ENCODE data around the gene SNRNP200. TPM values are rescaled to one million over a fixed set of nuclear protein-coding genes. Genes with fewer than 3 reads are reported as not detected.

Gene SNRNP200
- total and polyA plus RNA-seq, 3 donors from 2014 or later, result 165 to 202 (median 181) TPM

DNA sequence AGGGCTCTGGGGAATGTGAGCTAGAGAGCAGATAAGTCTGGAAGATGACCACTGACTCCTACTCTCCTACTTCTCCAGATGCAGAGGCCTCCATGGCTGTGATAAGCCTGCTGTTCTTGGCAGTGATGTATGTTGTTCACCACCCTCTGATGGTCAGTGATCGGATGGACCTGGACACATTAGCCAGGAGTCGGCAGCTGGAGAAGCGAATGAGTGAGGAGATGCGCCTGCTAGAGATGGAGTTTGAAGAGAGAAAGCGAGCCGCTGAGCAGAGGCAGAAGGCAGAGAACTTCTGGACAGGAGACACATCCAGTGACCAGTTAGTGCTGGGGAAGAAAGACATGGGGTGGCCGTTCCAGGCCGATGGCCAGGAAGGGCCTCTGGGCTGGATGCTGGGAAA, 21.2 kb upstream of the SNRNP200 start:
- 87 to 95% methylated on average over 8 of the region's 8 CpGs for WGBS, 2 donors
- Histone ChIP-seq H3K4me1 (peaks cover 10% of the 10 kb centered on the region), H3K9me3 (no peaks in the 10 kb centered on the region), H3K36me3 (ENCODE audit: low read depth, missing control alignments) (no peaks in the 10 kb centered on the region), H3K4me3 (no peak overlapping the region), H3K27ac (no peak overlapping the region), H3K27me3 (no peaks in the 10 kb centered on the region)
- intact Hi-C loops (cut with DNase I; ENCODE audit: low total_unique reads), result no loop called here
- TF ChIP-seq, protein P1, sequence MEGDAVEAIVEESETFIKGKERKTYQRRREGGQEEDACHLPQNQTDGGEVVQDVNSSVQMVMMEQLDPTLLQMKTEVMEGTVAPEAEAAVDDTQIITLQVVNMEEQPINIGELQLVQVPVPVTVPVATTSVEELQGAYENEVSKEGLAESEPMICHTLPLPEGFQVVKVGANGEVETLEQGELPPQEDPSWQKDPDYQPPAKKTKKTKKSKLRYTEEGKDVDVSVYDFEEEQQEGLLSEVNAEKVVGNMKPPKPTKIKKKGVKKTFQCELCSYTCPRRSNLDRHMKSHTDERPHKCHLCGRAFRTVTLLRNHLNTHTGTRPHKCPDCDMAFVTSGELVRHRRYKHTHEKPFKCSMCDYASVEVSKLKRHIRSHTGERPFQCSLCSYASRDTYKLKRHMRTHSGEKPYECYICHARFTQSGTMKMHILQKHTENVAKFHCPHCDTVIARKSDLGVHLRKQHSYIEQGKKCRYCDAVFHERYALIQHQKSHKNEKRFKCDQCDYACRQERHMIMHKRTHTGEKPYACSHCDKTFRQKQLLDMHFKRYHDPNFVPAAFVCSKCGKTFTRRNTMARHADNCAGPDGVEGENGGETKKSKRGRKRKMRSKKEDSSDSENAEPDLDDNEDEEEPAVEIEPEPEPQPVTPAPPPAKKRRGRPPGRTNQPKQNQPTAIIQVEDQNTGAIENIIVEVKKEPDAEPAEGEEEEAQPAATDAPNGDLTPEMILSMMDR (IDR thresholded peaks at IDR 0.05), result no peak
- no peak for TF ChIP-seq POLR2A (IDR thresholded peaks at IDR 0.05)
- no peak for DNase-seq

DNA sequence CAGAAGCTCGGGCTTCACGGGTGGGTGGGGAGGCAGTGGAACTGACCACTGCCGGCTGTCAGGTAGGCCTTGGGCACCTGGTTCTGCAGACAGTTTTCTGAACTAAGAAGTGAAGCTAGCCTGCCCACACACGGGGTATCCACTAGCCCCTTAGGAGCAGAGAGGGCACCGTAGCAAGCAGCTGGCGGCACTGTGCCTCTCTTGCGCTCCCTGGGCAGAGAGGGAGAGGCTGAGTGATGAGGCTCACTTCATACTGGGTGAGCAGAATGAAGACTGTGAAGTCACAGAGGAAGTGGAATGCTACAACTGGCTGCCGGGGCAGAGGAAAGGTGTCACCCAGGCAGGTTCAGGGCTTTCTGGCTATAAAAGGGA, 20.5 kb upstream of the SNRNP200 start:
- no peaks in the 10 kb centered on the region for H3K9me3 ChIP-seq
- no peaks in the 10 kb centered on the region for H3K27me3 ChIP-seq
- WGBS, 2 donors, result 29 to 40% methylated on average over 8 of the region's 8 CpGs
- no peak overlapping the region for H3K27ac ChIP-seq
- DNase-seq, result no peak
- peaks cover 16% of the 10 kb centered on the region for H3K4me1 ChIP-seq
- peak overlapping the region; percentile 51 to 54 for H3K4me3 ChIP-seq
- intact Hi-C loops (cut with DNase I; ENCODE audit: low total_unique reads), result no loop called here
- TF ChIP-seq, protein P1 (IDR thresholded peaks at IDR 0.05), result no peak
- no peak for TF ChIP-seq POLR2A (IDR thresholded peaks at IDR 0.05)
- H3K36me3 ChIP-seq (ENCODE audit: low read depth, missing control alignments), result no peaks in the 10 kb centered on the region

DNA sequence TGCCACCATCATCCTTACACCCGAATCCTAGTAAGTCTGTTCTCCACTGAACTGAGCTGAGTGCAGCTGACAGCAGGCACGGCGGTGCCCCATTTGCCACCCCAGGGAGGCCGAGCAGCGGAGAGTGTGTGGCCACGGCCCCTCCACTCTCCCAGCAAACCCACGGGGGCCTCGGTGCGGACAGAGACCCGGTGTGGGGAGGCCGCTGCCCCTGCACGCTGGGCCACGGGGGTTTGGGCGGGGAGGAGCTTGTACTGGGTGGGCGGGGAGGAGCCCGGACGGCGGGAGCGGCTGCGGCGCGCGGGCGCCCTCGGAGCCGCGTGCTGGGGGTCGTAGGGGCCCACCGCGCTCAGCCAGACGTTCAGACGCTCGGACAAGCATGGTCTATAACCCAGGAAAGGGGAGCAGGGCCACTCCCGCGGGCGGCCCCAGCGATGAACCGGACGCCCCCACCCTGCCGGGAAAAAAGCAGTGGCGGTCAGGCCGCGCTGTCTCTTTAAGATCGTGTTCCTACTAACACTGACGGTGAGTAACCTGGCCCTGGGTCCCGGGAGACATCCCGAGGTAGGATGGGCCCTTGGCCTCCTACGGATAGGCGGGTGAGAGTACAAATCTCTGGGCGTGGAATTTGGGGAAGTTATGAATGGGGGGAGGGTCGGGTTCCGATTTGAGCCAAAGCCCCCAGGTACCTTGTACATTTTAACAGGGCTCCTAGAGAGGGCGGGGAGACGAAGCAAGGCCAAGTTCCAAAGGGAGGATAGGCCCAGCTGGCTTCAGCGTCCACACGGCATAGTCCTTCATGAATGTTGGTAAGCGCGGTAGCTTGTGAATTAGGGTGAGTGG, 19.9 kb upstream of the SNRNP200 start, which contains the start of gene ITPRIPL1:
TSS of gene ITPRIPL1 (plus strand) at position 277 of the 843 bp plus-strand sequence. CDS start at position 800, 523 bp downstream.
- no peaks in the 10 kb centered on the region for H3K9me3 ChIP-seq
- peaks cover 17% of the 10 kb centered on the region for H3K4me1 ChIP-seq
- TF ChIP-seq POLR2A (IDR thresholded peaks at IDR 0.05), result no peak
- TF ChIP-seq, protein P1 (IDR thresholded peaks at IDR 0.05), result no peak
- no peak within 1 kb of the TSS for H3K27ac ChIP-seq
- no peak for DNase-seq
- 5 to 15% methylated on average over 15 to 58 of the region's 58 CpGs for WGBS, 2 donors
- H3K4me3 ChIP-seq, result peak within 1 kb of the TSS; percentile 51 to 54
- intact Hi-C loops (cut with DNase I; ENCODE audit: low total_unique reads), result no loop called here
- no peaks in the 10 kb centered on the region for H3K27me3 ChIP-seq
- H3K36me3 ChIP-seq (ENCODE audit: low read depth, missing control alignments), result no peaks in the 10 kb centered on the region

DNA sequence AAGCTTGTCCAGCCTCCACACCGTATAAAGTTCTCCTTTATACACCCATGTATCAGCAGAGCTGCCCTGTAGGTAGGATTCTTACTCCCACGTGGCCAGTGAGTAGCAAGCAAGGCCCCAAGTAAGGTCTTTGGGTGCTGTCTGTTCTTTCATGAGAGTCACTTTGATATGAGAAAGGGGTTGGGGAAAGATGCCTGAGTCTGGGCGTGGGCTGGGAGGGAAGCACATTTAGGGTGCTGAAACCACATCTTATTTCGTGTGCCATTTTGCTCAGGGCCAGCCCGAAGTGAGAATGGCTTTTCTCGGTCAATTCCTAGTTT, 19.3 kb upstream of the SNRNP200 start:
- H3K27me3 ChIP-seq, result no peaks in the 10 kb centered on the region
- intact Hi-C loops (cut with DNase I; ENCODE audit: low total_unique reads), result no loop called here
- 38 to 39% methylated on average over 5 to 6 of the region's 6 CpGs for WGBS, 2 donors
- H3K4me1 ChIP-seq, result peaks cover 16% of the 10 kb centered on the region
- H3K9me3 ChIP-seq, result no peaks in the 10 kb centered on the region
- no peak for DNase-seq
- no peaks in the 10 kb centered on the region for H3K36me3 ChIP-seq (ENCODE audit: low read depth, missing control alignments)
- no peak overlapping the region for H3K27ac ChIP-seq
- peak overlapping the region; percentile 51 to 54 for H3K4me3 ChIP-seq
- TF ChIP-seq, protein P1 (IDR thresholded peaks at IDR 0.05), result no peak
- no peak for TF ChIP-seq POLR2A (IDR thresholded peaks at IDR 0.05)

DNA sequence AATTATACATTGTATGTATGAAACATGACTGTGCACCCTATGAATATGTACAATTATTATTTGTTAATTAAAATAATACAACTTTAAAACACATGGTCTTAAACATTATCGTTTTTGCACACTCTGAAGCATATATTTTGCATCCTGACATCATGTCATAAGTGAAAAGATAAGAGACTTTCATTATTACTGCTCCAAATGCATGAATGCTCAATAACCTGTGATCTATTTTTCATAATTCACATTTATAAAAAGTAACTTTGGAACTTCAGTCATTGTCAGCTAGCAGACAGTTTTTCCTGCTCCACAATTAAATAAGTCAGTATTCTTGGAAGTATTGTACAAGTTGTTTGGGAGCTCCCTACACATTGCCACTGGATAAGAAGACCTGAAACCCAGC, 18.5 kb upstream of the SNRNP200 start:
- Histone ChIP-seq H3K36me3 (ENCODE audit: low read depth, missing control alignments) (no peaks in the 10 kb centered on the region), H3K9me3 (no peaks in the 10 kb centered on the region), H3K27ac (no peak overlapping the region), H3K4me3 (no peak overlapping the region), H3K4me1 (peaks cover 12% of the 10 kb centered on the region), H3K27me3 (no peaks in the 10 kb centered on the region)
- intact Hi-C loops (cut with DNase I; ENCODE audit: low total_unique reads), result no loop called here
- TF ChIP-seq POLR2A (IDR thresholded peaks at IDR 0.05), result no peak
- TF ChIP-seq, protein P1 (IDR thresholded peaks at IDR 0.05), result no peak
- no peak for DNase-seq
- WGBS, 2 donors, result 82 to 92% methylated on average over 1 of the region's 1 CpG
